NCI-H345 treated with DMSO at 0.1 percent for 48 hours (cell line): Measurements from ENCODE around the gene DOK6.
A peak's percentile ranks its signal among the peaks of the same experiment; 100 is the strongest.
"Not testable (repeated sequence)": the region's sequence is repeated elsewhere in the genome, so short reads cannot be mapped to it uniquely, and the experiment has no call there.

ENCODE experiments used
- DNase-seq: peaks from one replicate; lab custom pipeline; 2025; ENCODE audit not compliant: unreplicated experiment; lab: John Stamatoyannopoulos, UW

Gene DOK6

DNA sequence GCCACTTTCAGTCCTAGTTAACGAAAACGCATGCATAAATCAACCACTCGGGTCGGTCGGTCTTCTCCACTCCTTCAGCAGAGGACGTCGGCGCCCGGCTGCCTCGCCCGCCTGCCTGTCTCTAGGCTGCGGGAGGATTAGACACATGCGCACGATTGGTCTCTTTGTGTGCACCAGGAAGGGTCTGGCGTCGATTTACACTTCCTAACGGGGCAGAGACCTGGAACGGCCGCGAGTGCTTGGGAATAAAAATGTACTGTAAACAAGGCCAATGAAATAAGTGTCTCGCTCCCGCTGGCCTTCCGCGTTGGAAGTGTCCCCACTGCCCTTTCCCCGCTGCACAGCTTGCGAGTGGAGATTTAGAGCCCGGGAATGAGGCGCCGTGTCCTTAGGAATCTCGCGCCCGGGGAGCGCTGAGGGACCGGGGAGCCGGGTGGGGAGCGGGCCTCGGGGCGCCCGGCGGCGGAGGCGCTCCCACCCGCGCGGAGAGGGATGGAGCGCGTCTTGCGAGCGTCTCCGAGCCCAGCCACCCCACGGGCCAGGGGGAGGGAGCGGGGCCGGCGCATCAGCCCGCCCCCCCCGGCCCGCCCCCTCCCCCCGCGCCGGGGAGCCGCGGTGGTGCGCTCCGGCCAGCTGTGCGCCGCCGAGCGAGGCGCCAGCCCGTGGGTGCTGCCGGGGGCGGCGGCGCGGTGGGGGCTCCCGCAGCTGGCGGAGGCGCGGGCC, at the start of gene DOK6:
Gene DOK6, plus strand, starts transcription at position 636 of the 723 bp plus-strand sequence.
- peak; percentile 55 for DNase-seq

GRCh38 chr18:69353023-69353422, 47.7 kb upstream of the DOK6 start:
- DNase-seq, result no peak

DNA sequence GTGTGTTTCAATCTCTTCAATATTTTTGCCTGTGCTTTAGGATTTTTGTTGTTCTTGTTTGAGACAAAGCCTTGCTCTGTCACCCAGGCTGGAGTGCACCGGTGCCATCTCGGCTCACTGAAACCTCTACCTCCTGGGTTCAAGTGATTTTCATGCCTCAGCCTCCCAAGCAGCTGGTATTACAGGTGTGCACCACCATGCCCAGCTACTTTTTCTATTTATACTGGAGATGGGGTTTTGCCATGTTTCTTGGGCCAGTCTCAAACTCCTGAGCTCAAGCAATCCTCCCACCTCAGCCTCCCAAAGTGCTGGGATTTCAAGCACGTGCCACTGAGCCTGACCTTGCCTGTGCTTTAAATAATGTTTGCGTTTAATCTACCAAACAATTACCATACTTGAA, 43.1 kb upstream of the DOK6 start:
- DNase-seq, result no peak

- DNase-seq, result no peak
Measured at GRCh38 chr18:69358212-69358895, 42.3 kb upstream of the DOK6 start.

DNA sequence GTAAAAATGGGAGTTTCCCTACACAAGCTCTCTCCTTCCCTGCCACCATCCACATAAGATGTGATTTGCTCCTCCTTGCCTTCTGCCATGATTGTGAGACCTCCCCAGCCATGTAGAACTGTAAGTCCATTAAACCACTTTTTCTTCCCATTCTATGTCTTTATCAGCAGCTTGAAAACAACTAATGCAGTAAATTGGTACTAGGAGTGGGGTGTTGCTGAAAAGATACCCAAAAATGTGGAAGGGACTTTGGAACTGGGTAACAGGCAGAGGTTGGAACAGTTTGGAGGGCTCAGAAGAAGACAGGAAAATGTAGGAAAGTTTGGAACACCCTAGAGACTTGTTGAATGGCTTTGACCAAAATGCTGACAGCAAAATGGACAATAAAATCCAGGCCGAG, 40.9 kb upstream of the DOK6 start:
- not testable (repeated sequence) for DNase-seq

GRCh38 chr18:69364930-69365329, 35.8 kb upstream of the DOK6 start:
- DNase-seq, result no peak

DNA sequence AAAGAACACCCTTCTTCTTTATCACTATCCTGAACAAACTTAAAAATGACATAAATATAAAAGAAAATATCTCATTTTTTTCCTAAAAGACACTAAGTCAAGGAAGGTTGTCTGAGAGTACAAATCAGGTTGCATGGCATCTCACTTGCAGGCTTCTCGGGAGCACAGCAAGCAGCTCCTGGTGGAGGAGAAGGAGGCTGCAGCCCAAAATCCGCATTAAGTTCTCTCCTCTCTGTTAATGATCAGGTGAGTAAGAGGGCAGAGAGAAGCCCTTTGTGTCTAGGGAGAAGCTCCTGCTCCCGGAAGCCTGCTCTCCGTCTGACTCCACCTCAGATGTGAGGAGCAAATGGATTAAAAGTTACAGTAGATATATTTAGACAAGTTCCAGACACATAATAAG, 35.0 kb upstream of the DOK6 start:
- no peak for DNase-seq

DNA sequence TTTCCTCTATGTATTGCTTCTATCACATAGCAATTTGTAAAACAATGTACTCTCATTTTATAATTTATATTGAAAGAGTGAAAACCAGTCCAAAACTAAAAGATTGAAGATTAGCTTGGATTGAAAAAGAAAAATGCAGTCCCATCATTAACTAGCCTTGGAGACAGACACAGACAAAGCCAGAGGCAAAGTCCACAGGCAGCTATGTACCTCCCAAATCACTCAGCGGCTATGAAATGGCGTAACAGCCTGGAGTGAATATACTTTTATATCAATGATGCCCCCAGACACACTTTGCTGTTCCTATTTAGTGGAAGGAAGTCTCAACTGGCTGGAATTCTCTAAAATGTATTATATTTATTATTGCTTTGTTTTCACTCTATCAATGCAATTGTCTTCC, 33.6 kb upstream of the DOK6 start:
- no peak for DNase-seq

GRCh38 chr18:69371729-69372128, 29.0 kb upstream of the DOK6 start:
- DNase-seq, result no peak

DNA sequence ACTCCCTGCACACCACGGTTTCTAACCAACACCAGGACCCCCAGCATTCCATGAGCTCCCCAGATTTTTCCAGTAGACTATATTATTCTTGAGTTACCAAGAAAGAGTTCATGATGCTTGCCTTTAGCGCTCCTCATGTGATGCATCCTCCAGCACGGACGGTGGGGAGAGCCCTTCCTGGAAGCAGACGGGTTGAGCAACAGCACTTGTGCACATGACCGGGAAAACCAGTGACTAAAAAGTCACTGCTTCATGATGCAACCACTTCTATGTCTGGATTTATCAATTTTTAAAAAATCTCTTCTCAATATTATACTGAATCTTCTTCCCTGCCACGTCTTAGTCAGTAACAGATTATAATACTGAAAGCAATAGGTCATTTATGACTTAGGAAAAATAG, 20.4 kb upstream of the DOK6 start:
- DNase-seq, result no peak

GRCh38 chr18:69383186-69383585, 17.5 kb upstream of the DOK6 start:
- no peak for DNase-seq

DNA sequence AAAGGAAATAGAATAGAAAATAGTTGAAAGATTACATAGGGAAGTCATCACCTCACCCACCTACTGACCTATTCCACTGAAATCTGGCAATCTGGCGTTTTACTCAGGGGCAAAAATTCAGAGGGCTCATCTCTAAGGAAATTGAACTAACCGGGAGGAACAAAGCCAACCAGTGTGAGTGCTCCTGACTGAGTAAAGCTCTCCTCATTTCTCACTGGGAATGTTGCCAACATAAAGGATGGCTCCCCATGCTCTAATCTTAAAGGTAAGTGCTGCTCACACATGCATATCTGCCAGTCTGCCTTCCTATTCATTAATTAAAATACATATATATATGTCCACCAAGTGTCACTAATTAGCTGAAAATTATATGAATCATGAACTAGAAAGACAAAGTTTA, 13.5 kb upstream of the DOK6 start:
- peak; percentile 65 for DNase-seq

- DNase-seq, result no peak
Measured at GRCh38 chr18:69388222-69388621, 12.5 kb upstream of the DOK6 start.

DNA sequence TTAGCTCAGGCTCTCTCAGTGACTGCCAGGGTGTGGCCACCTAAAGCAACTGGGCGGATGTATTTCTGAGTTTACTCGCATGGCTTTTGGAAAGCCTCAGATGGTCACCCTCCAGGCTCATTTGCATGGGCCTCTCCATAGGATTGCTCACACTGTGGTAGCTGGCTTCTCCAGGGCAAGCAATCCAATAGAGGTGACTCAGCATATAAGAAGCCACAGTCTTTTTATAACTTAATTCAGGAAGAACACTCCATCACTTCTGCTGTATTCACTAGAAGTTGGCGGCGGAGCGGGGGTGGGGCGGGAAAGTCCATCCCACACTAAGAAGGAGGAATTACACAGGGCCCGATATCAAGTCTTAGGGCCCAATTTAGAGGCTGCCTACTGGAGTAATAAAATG, 3.6 kb upstream of the DOK6 start:
- DNase-seq, result no peak

GRCh38 chr18:69399253-69399652, 1.4 kb upstream of the DOK6 start:
- DNase-seq, result no peak

GRCh38 chr18:69400976-69401225, 213 bp downstream of the DOK6 start:
- no peak for DNase-seq

DNA sequence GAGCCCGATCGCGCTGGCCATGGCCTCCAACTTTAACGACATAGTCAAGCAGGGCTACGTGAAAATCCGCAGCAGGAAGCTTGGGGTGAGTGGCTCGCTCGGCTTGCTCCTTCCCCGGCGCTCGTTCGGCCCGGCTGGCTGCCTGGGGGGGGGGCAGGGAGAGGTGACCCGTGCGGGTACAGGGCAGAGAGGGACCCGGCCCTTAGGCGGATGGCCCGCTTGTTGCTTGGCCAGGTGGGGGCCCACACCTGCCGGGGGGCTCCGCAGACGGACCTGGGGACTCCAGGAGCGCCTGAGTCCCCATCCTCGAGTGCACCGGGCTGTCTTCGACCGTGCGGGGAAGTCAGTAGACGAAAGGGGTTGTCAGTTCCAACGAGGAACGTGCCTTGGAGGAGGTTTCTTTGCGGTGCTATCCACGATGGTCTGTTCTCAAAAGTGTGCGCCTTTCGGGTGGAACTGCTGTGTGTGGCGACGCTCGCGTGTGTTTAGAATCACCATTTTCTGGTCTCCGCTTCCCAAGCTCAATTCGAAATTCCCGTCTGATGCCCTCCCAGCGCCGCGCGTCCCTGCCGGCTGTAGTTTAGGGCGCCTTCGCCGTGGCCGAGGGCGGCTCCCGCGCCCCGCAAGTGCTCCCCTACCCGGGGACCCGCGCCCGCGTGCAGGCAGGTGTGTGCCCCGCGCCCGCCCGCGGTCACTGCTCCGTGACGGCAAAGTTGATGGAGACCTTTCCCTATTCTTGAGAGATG, 711 bp downstream of the DOK6 start:
- DNase-seq, result peak; percentile 32

DNA sequence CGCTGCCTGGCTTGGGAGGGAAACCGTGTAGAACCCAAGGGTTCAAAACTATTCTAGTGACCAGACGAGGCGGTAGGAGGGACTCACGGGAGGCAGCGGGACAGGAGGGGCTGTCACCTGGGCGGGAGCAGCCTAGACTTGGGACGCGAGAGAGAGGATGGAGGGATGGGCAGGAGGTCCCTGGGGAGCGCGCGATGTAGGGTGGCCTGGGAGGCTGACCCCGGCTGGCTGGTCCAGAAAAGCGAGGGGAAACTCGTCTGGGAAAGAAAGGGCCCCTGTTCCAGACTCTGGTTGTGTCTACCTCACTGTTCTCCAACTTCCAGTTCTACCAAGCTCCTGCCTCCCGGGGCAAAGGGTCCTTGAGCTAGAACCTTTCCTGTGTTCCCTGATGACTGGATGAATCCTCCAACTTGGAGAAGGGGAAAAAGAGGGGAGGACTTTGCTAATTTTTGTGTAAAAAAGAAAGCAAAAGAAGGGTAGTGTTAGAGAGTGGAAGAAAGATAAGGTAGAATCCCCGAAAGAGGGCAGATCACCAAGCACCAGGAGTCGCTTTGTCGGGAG, 1.4 kb downstream of the DOK6 start:
- DNase-seq, result peak; percentile 34

- DNase-seq, result no peak
Measured at GRCh38 chr18:69402533-69402989, 1.9 kb downstream of the DOK6 start.

DNA sequence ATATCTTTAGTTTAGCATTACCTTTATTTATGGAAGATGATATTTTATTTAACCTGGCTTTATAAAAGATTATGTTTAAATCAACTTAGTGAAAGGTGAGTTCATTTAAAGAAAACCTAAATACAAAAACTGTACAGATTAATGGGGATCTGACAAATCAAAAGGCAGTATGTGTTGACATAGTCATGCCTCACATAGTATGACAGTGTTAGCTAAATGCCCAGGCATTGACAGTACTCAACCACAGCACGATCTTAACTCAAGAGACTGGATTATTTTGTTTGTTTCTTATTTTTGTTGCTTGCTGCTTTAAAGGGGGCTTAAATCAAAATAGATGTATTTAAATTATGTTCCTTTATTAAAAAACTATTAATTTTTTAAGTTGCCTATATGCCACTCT, 7.8 kb downstream of the DOK6 start:
- peak; percentile 60 for DNase-seq

DNA sequence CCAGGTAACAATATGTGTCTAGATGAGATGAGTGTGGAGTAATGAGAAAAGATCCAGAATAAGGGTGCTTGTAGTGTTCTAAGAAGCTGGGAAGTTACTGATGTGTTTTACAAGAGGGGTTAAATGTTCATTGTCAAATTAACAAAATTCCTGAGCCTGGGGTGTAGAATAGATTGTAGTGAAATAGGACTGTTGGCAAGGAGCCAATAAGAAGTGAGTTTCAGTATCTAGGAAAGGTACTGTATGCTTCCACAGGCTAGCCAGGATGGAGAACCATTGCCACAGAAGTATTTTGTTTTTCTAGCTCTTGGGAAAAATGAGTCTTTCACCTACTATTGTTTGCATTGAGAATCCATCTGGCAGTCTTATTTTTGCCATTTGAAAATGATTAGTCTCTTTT, 10.5 kb downstream of the DOK6 start:
- DNase-seq, result no peak

- no peak for DNase-seq
Measured at GRCh38 chr18:69414184-69414583, 13.5 kb downstream of the DOK6 start.
